Measurements from ENCODE around the gene TP63. TPM values are rescaled to one million over a fixed set of nuclear protein-coding genes. Genes with fewer than 3 reads are reported as not detected.

TP63 gene
- 14.2 and 14.3 TPM in 2 replicates for polyA plus RNA-seq (2013)

DNA sequence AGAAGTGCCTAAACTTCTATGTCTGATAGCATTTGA lies at the start of gene TP63:
TSS of gene TP63 (plus strand) at position 17 of the 36 bp plus-strand sequence. CDS start 127 bp downstream, outside the sequence.
- H3K79me1 ChIP-seq (ENCODE audit: low read length): no peaks in the 10 kb centered on the region
- no peak within 1 kb of the TSS for H3K23ac ChIP-seq (ENCODE audit: low read length)
- no peak within 1 kb of the TSS for H2BK120ac ChIP-seq (ENCODE audit: insufficient read depth, low read length, poor library complexity)
- no peak within 1 kb of the TSS for H3K9ac ChIP-seq (ENCODE audit: low read length)
- H2AK5ac ChIP-seq (ENCODE audit: low read length): no peak within 1 kb of the TSS
- H3K27me3 ChIP-seq (ENCODE audit: insufficient read depth, low read length): no peaks in the 10 kb centered on the region
- H3K4me2 ChIP-seq (ENCODE audit: low read length): no peak within 1 kb of the TSS
- H2BK5ac ChIP-seq (ENCODE audit: low read depth, low read length, poor library complexity): no peak within 1 kb of the TSS
- no peak within 1 kb of the TSS for H2AFZ ChIP-seq (ENCODE audit: insufficient read depth, low read length, poor library complexity)
- H3K4ac ChIP-seq (ENCODE audit: low read depth, low read length): no peak within 1 kb of the TSS
- H3K27ac ChIP-seq (ENCODE audit: low read depth, low read length): no peak within 1 kb of the TSS
- H4K91ac ChIP-seq (ENCODE audit: low read depth, low read length): no peak within 1 kb of the TSS
- H3K4me1 ChIP-seq (ENCODE audit: control insufficient read depth in 1 of 2, insufficient read depth in 2 of 2, low read length in 2 of 2): no peaks in the 10 kb centered on the region
- no peaks in the 10 kb centered on the region for H3K36me3 ChIP-seq (ENCODE audit: control insufficient read depth in 1 of 2, insufficient read depth in 2 of 2, low read length in 2 of 2)
- no peak within 1 kb of the TSS for H3K14ac ChIP-seq (ENCODE audit: low read length)
- no peak within 1 kb of the TSS for H4K8ac ChIP-seq (ENCODE audit: low read depth, low read length)
- no peaks in the 10 kb centered on the region for H3K9me3 ChIP-seq (ENCODE audit: insufficient read depth, low read depth, low read length)
- no peak within 1 kb of the TSS for H3K4me3 ChIP-seq (ENCODE audit: low read depth, low read length)
- no peaks in the 10 kb centered on the region for H3K79me2 ChIP-seq (ENCODE audit: control insufficient read depth, insufficient read depth, low read length, poor library complexity)
- no peak within 1 kb of the TSS for H4K12ac ChIP-seq (ENCODE audit: low read depth, low read length)
- no peak for DNase-seq
- no peak within 1 kb of the TSS for H2BK12ac ChIP-seq (ENCODE audit: low read length)
- no peak within 1 kb of the TSS for H3K18ac ChIP-seq (ENCODE audit: low read length)

DNA sequence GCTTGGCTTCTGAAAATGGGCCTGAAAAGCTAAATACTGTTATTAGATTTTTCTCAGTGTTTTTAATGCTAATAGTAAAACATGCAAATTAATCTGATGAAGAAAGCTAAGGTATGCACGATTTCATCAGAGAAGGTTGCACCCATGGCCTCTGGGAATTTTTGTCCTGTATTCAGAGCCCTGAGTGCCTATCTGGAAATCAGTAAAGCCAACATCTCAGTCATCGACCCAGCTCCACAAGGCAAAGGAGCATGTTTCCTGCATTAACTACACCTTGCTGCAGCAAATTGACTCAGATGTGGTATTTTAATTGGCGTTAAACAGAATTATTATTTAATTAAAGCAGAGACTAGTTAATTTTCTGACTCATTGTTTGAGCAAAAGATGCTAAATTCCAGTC lies 49.0 kb upstream of the TP63 start:
- Histone ChIP-seq H3K79me2 (ENCODE audit: control insufficient read depth, insufficient read depth, low read length, poor library complexity) (no peaks in the 10 kb centered on the region), H2AK5ac (ENCODE audit: low read length) (no peak overlapping the region), H3K9ac (ENCODE audit: low read length) (no peak overlapping the region), H3K27me3 (ENCODE audit: insufficient read depth, low read length) (no peaks in the 10 kb centered on the region), H3K18ac (ENCODE audit: low read length) (no peak overlapping the region), H3K4me1 (ENCODE audit: control insufficient read depth in 1 of 2, insufficient read depth in 2 of 2, low read length in 2 of 2) (no peaks in the 10 kb centered on the region), H2BK5ac (ENCODE audit: low read depth, low read length, poor library complexity) (no peak overlapping the region), H3K36me3 (ENCODE audit: control insufficient read depth in 1 of 2, insufficient read depth in 2 of 2, low read length in 2 of 2) (no peaks in the 10 kb centered on the region), H3K4me3 (ENCODE audit: low read depth, low read length) (no peak overlapping the region), H2BK12ac (ENCODE audit: low read length) (no peak overlapping the region), H3K79me1 (ENCODE audit: low read length) (no peaks in the 10 kb centered on the region), H3K14ac (ENCODE audit: low read length) (no peak overlapping the region), H3K4ac (ENCODE audit: low read depth, low read length) (no peak overlapping the region), H2AFZ (ENCODE audit: insufficient read depth, low read length, poor library complexity) (no peak overlapping the region), H3K23ac (ENCODE audit: low read length) (no peak overlapping the region), H4K8ac (ENCODE audit: low read depth, low read length) (no peak overlapping the region), H3K27ac (ENCODE audit: low read depth, low read length) (no peak overlapping the region), H3K4me2 (ENCODE audit: low read length) (no peak overlapping the region), H4K12ac (ENCODE audit: low read depth, low read length) (no peak overlapping the region), H4K91ac (ENCODE audit: low read depth, low read length) (no peak overlapping the region), H2BK120ac (ENCODE audit: insufficient read depth, low read length, poor library complexity) (no peak overlapping the region), H3K9me3 (ENCODE audit: insufficient read depth, low read depth, low read length) (no peaks in the 10 kb centered on the region)
- no CpG with 5 or more reads among the region's 3 CpGs for WGBS (ENCODE audit: extremely low coverage, insufficient coverage, insufficient read length)
- no peak for DNase-seq

DNA sequence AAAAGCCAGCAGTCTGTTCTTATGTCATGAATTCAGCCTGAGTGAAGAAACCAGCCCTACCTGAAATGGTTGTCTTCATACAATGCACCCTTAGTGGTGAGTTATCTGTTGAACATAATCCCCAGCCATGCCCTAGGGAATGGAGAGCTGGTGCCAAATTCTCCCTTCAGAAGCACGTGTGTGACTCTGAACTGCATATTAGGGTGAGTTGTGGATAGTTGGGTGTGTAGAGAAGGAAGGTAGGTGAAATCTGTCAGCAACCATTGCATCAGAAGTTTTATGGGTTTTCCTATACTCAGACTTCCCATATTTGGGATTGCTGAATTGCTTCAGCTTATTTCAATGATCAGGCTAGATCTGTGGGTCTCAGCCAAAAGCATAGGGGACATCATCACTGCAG lies 46.5 kb upstream of the TP63 start:
- Histone ChIP-seq H4K8ac (ENCODE audit: low read depth, low read length) (no peak overlapping the region), H3K9ac (ENCODE audit: low read length) (no peak overlapping the region), H2AFZ (ENCODE audit: insufficient read depth, low read length, poor library complexity) (no peak overlapping the region), H3K27me3 (ENCODE audit: insufficient read depth, low read length) (no peaks in the 10 kb centered on the region), H3K23ac (ENCODE audit: low read length) (no peak overlapping the region), H4K91ac (ENCODE audit: low read depth, low read length) (no peak overlapping the region), H3K4me1 (ENCODE audit: control insufficient read depth in 1 of 2, insufficient read depth in 2 of 2, low read length in 2 of 2) (no peaks in the 10 kb centered on the region), H3K4ac (ENCODE audit: low read depth, low read length) (no peak overlapping the region), H3K4me2 (ENCODE audit: low read length) (no peak overlapping the region), H4K12ac (ENCODE audit: low read depth, low read length) (no peak overlapping the region), H3K4me3 (ENCODE audit: low read depth, low read length) (no peak overlapping the region), H2BK5ac (ENCODE audit: low read depth, low read length, poor library complexity) (no peak overlapping the region), H2BK12ac (ENCODE audit: low read length) (no peak overlapping the region), H3K18ac (ENCODE audit: low read length) (no peak overlapping the region), H3K79me1 (ENCODE audit: low read length) (no peaks in the 10 kb centered on the region), H3K79me2 (ENCODE audit: control insufficient read depth, insufficient read depth, low read length, poor library complexity) (no peaks in the 10 kb centered on the region), H3K36me3 (ENCODE audit: control insufficient read depth in 1 of 2, insufficient read depth in 2 of 2, low read length in 2 of 2) (no peaks in the 10 kb centered on the region), H2AK5ac (ENCODE audit: low read length) (no peak overlapping the region), H3K14ac (ENCODE audit: low read length) (no peak overlapping the region), H3K9me3 (ENCODE audit: insufficient read depth, low read depth, low read length) (no peaks in the 10 kb centered on the region), H3K27ac (ENCODE audit: low read depth, low read length) (no peak overlapping the region), H2BK120ac (ENCODE audit: insufficient read depth, low read length, poor library complexity) (no peak overlapping the region)
- WGBS (ENCODE audit: extremely low coverage, insufficient coverage, insufficient read length): no CpG with 5 or more reads among the region's 1 CpG
- no peak for DNase-seq

DNA sequence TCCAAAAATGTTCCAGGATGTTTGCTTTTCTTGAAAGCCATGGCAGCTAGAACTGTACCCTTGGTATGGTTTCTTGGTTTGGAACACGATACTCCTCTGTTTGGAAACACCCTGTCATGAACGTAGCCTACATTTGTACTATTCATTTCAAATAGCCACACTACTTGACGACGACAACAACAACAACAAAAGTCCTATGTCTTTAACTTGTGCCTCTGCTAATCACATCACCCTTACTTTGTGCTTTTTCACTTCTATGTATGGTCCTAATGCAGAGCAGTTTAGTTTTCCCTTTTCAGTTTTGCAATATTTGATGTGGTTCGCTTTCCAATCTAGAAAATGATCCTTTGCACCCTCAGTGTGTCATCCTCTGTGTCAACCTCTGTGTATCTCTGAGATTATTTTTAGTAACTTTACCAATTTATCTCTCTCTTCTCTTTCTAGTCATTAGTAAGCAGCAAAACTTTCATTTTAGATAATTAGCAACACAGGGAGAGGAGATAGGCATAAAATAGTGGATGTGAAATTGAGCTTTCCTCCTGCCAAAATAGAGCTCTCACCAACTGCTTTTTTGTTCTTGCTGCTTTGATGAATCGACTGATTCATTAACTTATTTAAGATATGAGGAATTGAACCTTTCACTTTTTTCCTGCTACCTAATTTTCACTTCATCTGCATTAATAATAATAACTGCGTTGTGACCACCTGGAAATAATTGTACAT lies 44.1 kb upstream of the TP63 start:
- no peaks in the 10 kb centered on the region for H3K27me3 ChIP-seq (ENCODE audit: insufficient read depth, low read length)
- no peak overlapping the region for H4K12ac ChIP-seq (ENCODE audit: low read depth, low read length)
- no peaks in the 10 kb centered on the region for H3K9me3 ChIP-seq (ENCODE audit: insufficient read depth, low read depth, low read length)
- no peaks in the 10 kb centered on the region for H3K4me1 ChIP-seq (ENCODE audit: control insufficient read depth in 1 of 2, insufficient read depth in 2 of 2, low read length in 2 of 2)
- H2BK5ac ChIP-seq (ENCODE audit: low read depth, low read length, poor library complexity): no peak overlapping the region
- no peak overlapping the region for H3K18ac ChIP-seq (ENCODE audit: low read length)
- no peak overlapping the region for H3K4me2 ChIP-seq (ENCODE audit: low read length)
- WGBS (ENCODE audit: extremely low coverage, insufficient coverage, insufficient read length): no CpG with 5 or more reads among the region's 7 CpGs
- no peak overlapping the region for H4K8ac ChIP-seq (ENCODE audit: low read depth, low read length)
- no peak overlapping the region for H2AK5ac ChIP-seq (ENCODE audit: low read length)
- no peak overlapping the region for H3K23ac ChIP-seq (ENCODE audit: low read length)
- no peak overlapping the region for H3K14ac ChIP-seq (ENCODE audit: low read length)
- H3K4me3 ChIP-seq (ENCODE audit: low read depth, low read length): no peak overlapping the region
- no peaks in the 10 kb centered on the region for H3K36me3 ChIP-seq (ENCODE audit: control insufficient read depth in 1 of 2, insufficient read depth in 2 of 2, low read length in 2 of 2)
- no peak overlapping the region for H2AFZ ChIP-seq (ENCODE audit: insufficient read depth, low read length, poor library complexity)
- H2BK12ac ChIP-seq (ENCODE audit: low read length): no peak overlapping the region
- no peak overlapping the region for H3K9ac ChIP-seq (ENCODE audit: low read length)
- no peaks in the 10 kb centered on the region for H3K79me1 ChIP-seq (ENCODE audit: low read length)
- H3K27ac ChIP-seq (ENCODE audit: low read depth, low read length): no peak overlapping the region
- no peak overlapping the region for H2BK120ac ChIP-seq (ENCODE audit: insufficient read depth, low read length, poor library complexity)
- H3K4ac ChIP-seq (ENCODE audit: low read depth, low read length): no peak overlapping the region
- no peaks in the 10 kb centered on the region for H3K79me2 ChIP-seq (ENCODE audit: control insufficient read depth, insufficient read depth, low read length, poor library complexity)
- no peak for DNase-seq
- H4K91ac ChIP-seq (ENCODE audit: low read depth, low read length): no peak overlapping the region

GRCh38 chr3:189587664-189588040 lies 43.5 kb upstream of the TP63 start:
- Histone ChIP-seq H3K36me3 (ENCODE audit: control insufficient read depth in 1 of 2, insufficient read depth in 2 of 2, low read length in 2 of 2) (no peaks in the 10 kb centered on the region), H3K79me1 (ENCODE audit: low read length) (no peaks in the 10 kb centered on the region), H4K8ac (ENCODE audit: low read depth, low read length) (no peak overlapping the region), H3K27me3 (ENCODE audit: insufficient read depth, low read length) (no peaks in the 10 kb centered on the region), H2BK120ac (ENCODE audit: insufficient read depth, low read length, poor library complexity) (no peak overlapping the region), H3K4me1 (ENCODE audit: control insufficient read depth in 1 of 2, insufficient read depth in 2 of 2, low read length in 2 of 2) (no peaks in the 10 kb centered on the region), H2AFZ (ENCODE audit: insufficient read depth, low read length, poor library complexity) (no peak overlapping the region), H3K27ac (ENCODE audit: low read depth, low read length) (no peak overlapping the region), H3K23ac (ENCODE audit: low read length) (no peak overlapping the region), H4K12ac (ENCODE audit: low read depth, low read length) (no peak overlapping the region), H3K79me2 (ENCODE audit: control insufficient read depth, insufficient read depth, low read length, poor library complexity) (no peaks in the 10 kb centered on the region), H3K14ac (ENCODE audit: low read length) (no peak overlapping the region), H3K4me2 (ENCODE audit: low read length) (no peak overlapping the region), H4K91ac (ENCODE audit: low read depth, low read length) (no peak overlapping the region), H2AK5ac (ENCODE audit: low read length) (no peak overlapping the region), H2BK5ac (ENCODE audit: low read depth, low read length, poor library complexity) (no peak overlapping the region), H3K9me3 (ENCODE audit: insufficient read depth, low read depth, low read length) (no peaks in the 10 kb centered on the region), H3K9ac (ENCODE audit: low read length) (no peak overlapping the region), H2BK12ac (ENCODE audit: low read length) (no peak overlapping the region), H3K18ac (ENCODE audit: low read length) (no peak overlapping the region), H3K4ac (ENCODE audit: low read depth, low read length) (no peak overlapping the region), H3K4me3 (ENCODE audit: low read depth, low read length) (no peak overlapping the region)
- DNase-seq: no peak

All from trophoblast cell (in vitro differentiated cells and primary cell).